Suprapubic skin (tissue), 4 donors: Measurements from ENCODE around the gene TRAPPC10.

Experiments
- POLR2A ChIP-seq, 2 donors: fragments of 450-650 bp; IDR thresholded peaks; one replicate each; pipeline ENCODE4 v1.6.1; 2017; ENCODE audit warnings: antibody characterized with exemption in 2 of 2, mild to moderate bottlenecking in 2 of 2, moderate library complexity in 2 of 2
- POLR2AphosphoS5 ChIP-seq, 3 donors: sonication (generic); formaldehyde crosslinking; IDR thresholded peaks; one replicate each; pipeline ENCODE4 v1.6.1; 2017; ENCODE audit warnings: antibody characterized with exemption in 3 of 3
- TF ChIP-seq, protein P1 (sequence below), 2 donors: fragments of 200-600 bp in 1 of 2; fragments of 450-650 bp in 1 of 2; sonication (generic) in 1 of 2; IDR thresholded peaks; one replicate each; pipeline ENCODE4 v1.5.1; 2016 to 2019; ENCODE audit warnings: antibody characterized with exemption in 2 of 2, mild to moderate bottlenecking in 1 of 2, moderate library complexity in 1 of 2

DNA sequence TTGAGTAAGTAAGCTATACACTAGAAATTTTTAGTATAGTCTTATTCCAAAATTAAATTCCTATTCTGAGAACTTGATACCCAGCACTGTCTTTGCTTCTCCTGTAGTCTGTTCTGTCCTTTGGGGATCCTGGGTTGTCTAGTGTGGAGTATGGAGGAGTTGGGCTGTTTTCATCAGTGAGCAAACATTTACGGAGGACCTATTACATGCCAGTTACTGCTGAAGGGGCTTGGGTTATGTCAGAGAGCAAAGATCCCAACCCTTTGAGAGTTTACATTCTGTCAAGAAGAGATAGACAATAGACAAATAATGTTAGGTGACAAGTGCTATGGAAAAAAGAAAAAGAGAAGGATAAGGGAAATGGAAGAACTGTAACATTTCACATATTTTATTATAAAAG, 9.0 kb downstream of the TRAPPC10 start:
- TF ChIP-seq, protein P1, sequence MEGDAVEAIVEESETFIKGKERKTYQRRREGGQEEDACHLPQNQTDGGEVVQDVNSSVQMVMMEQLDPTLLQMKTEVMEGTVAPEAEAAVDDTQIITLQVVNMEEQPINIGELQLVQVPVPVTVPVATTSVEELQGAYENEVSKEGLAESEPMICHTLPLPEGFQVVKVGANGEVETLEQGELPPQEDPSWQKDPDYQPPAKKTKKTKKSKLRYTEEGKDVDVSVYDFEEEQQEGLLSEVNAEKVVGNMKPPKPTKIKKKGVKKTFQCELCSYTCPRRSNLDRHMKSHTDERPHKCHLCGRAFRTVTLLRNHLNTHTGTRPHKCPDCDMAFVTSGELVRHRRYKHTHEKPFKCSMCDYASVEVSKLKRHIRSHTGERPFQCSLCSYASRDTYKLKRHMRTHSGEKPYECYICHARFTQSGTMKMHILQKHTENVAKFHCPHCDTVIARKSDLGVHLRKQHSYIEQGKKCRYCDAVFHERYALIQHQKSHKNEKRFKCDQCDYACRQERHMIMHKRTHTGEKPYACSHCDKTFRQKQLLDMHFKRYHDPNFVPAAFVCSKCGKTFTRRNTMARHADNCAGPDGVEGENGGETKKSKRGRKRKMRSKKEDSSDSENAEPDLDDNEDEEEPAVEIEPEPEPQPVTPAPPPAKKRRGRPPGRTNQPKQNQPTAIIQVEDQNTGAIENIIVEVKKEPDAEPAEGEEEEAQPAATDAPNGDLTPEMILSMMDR (IDR thresholded peaks at IDR 0.05) = no peak
- TF ChIP-seq POLR2A (IDR thresholded peaks at IDR 0.05) (no peak), POLR2AphosphoS5 (IDR thresholded peaks at IDR 0.05) (no peak)
